Measurements from ENCODE around the gene ANXA1. TPM values are rescaled to one million over a fixed set of nuclear protein-coding genes. Genes with fewer than 3 reads are reported as not detected.

ANXA1 gene
- total and polyA plus RNA-seq, 2 of the 13 experiments (the other 11 are each of a cell fraction or from before 2014, with no cell fraction given) = 0.15 to 0.20 TPM

DNA sequence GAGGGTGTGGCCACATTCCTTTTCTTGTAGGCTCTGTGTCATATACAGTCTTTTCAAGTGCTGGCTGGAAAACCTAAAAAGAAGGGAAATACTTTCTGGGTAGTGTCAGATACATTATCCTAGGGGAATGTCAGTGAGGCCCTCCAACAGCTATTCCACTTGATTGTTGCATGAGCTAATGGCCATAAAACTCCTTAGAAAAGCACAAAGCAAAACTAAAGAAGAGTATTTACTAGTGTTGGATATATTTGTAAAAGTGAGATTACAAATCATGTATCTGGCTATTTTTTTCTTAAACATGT lies 829 bp downstream of the ANXA1 start (continued):
- TF ChIP-seq THAP7 (CRISPR knock-in tag; IDR thresholded peaks at IDR 0.05) = no peak

DNA sequence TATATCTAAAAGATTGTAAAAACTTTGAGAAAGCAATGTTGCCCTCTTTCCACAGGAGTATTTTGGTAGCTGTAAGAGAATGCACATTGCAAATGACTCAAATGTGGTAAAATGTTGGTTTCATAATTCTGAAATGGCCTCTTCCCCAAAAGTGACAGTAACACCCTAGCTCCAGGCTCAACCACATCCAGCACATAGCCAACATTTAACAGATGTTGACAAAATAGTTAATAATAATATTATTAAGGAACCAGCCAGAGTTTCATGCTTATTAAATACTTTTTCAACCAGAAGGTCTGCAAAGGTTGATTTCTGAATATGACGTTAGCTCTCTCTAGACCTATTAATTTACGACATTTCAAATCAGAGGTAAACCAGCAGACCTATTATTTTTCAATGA lies 1.3 kb downstream of the ANXA1 start:
- H3K9ac ChIP-seq (ENCODE audit: insufficient read depth, low read depth, low read length) = no peak overlapping the region
- no peak overlapping the region for H3K27ac ChIP-seq (ENCODE audit: extremely low read length, insufficient read depth, low read length)
- H3K4me1 ChIP-seq (ENCODE audit: insufficient read depth, low read length) = no peaks in the 10 kb centered on the region
- ChIA-PET POLR2A (no interaction called here), CTCF (ENCODE audit: low intra/inter-chr PET ratio, low total read pairs) (no interaction called here)
- in situ Hi-C loops (cut with HindIII; ENCODE audit: extremely low pct_ligation_motif_present, low pct_unique_long_range_greater_than_20kb) (no loop called here), intact Hi-C loops (cut with micrococcal nuclease; ENCODE audit: unreplicated experiment) (no loop called here)
- no peaks in the 10 kb centered on the region for H4K20me1 ChIP-seq (ENCODE audit: insufficient read depth, low read length)
- no peak overlapping the region for H2AFZ ChIP-seq (ENCODE audit: low read length)
- TF ChIP-seq TEF (CRISPR knock-in tag; IDR thresholded peaks at IDR 0.05) (no peak), RELA (CRISPR knock-in tag; IDR thresholded peaks at IDR 0.05) (no peak), ATRX (CRISPR knock-in tag; IDR thresholded peaks at IDR 0.05; ENCODE audit: borderline replicate concordance) (no peak), ZNF619 (CRISPR knock-in tag; IDR thresholded peaks at IDR 0.05) (no peak), ZNF773 (CRISPR knock-in tag; IDR thresholded peaks at IDR 0.05; ENCODE audit: borderline replicate concordance) (no peak), IRX3 (CRISPR knock-in tag; IDR thresholded peaks at IDR 0.05; ENCODE audit: borderline replicate concordance, low read depth) (no peak), ZNF18 (CRISPR knock-in tag; IDR thresholded peaks at IDR 0.05; ENCODE audit: insufficient replicate concordance) (no peak), HMG20B (CRISPR knock-in tag; conservative IDR thresholded peaks at IDR 0.05) (no peak), HNF4A (CRISPR knock-in tag; IDR thresholded peaks at IDR 0.05) (no peak)
- TF ChIP-seq, protein P1, sequence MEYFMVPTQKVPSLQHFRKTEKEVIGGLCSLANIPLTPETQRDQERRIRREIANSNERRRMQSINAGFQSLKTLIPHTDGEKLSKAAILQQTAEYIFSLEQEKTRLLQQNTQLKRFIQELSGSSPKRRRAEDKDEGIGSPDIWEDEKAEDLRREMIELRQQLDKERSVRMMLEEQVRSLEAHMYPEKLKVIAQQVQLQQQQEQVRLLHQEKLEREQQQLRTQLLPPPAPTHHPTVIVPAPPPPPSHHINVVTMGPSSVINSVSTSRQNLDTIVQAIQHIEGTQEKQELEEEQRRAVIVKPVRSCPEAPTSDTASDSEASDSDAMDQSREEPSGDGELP (IDR thresholded peaks at IDR 0.05; ENCODE audit: borderline replicate concordance, low read depth) = no peak
- TF ChIP-seq, protein P2, sequence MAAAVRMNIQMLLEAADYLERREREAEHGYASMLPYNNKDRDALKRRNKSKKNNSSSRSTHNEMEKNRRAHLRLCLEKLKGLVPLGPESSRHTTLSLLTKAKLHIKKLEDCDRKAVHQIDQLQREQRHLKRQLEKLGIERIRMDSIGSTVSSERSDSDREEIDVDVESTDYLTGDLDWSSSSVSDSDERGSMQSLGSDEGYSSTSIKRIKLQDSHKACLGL (CRISPR knock-in tag; IDR thresholded peaks at IDR 0.05) = no peak
- H3K36me3 ChIP-seq (replicated peaks in 1 of 2; ENCODE audit: control insufficient read depth in 1 of 2, insufficient read depth in 2 of 2, low read length in 2 of 2) = no peaks in the 10 kb centered on the region
- FAIRE-seq = no peak
- no peaks in the 10 kb centered on the region; a peak in 1 of 5 replicates for H3K27me3 ChIP-seq (ENCODE audit: control insufficient read depth in 1 of 2, insufficient read depth in 2 of 2, low read length in 2 of 2)
- no peaks in the 10 kb centered on the region for H3K9me3 ChIP-seq (ENCODE audit: low read length)
- no peak for ATAC-seq
- 13% methylated on average over 2 of the region's 2 CpGs for WGBS (ENCODE audit: low lambda C conversion rate)
- no peak overlapping the region for H3K4me3 ChIP-seq (replicated peaks in 1 of 3; ENCODE audit: insufficient read depth in 1 of 3, low read depth in 2 of 3, low read length in 3 of 3)
- H3K4me2 ChIP-seq (ENCODE audit: low read depth, low read length) = no peak overlapping the region
- BruUV-seq (replicated peaks) = no TSS peak
- no peaks in the 10 kb centered on the region for H3K79me2 ChIP-seq (ENCODE audit: insufficient read depth, low read length)
- DNase-seq (ENCODE audit: low spot score) = no peak
